Nephron (organoid): ENCODE data around the gene PIP4K2A.
"Not testable (repeated sequence)": the region's sequence is repeated elsewhere in the genome, so short reads cannot be mapped to it uniquely, and the experiment has no call there.

ENCODE experiments used
- H3K27ac Mint-ChIP-seq, 3 experiments: 2 replicates each; pipeline ENCODE4 v1.8.0; 2020; ENCODE audit warnings: mixed read lengths in 3 of 3, mild to moderate bottlenecking in 2 of 3, moderate library complexity in 1 of 3
- H3K27me3 Mint-ChIP-seq: 2 replicates; pipeline ENCODE4 v1.8.0; 2021; ENCODE audit warnings: low read depth, mild to moderate bottlenecking, moderate library complexity, mixed read lengths
- H3K36me3 Mint-ChIP-seq: 2 replicates; pipeline ENCODE4 v1.8.0; 2020; ENCODE audit warnings: low read depth, mixed read lengths
- H3K4me1 Mint-ChIP-seq: 2 replicates; pipeline ENCODE4 v1.8.0; 2020; ENCODE audit warnings: mixed read lengths
- H3K4me3 Mint-ChIP-seq, 3 experiments: 2 replicates each; pipeline ENCODE4 v1.8.0; 2020; ENCODE audit warnings: mild to moderate bottlenecking in 3 of 3, mixed read lengths in 3 of 3, moderate library complexity in 2 of 3
- H3K9me3 Mint-ChIP-seq: 2 replicates; pipeline ENCODE4 v1.8.0; 2020; ENCODE audit warnings: mixed read lengths
- TF ChIP-seq, protein P1 (sequence below), 3 experiments: fragments of 200-600 bp; sonication (generic); IDR thresholded peaks; one replicate each; pipeline ENCODE4 v1.5.0; 2021; ENCODE audit warnings: antibody characterized with exemption in 3 of 3; ENCODE audit not compliant: unreplicated experiment in 3 of 3

Gene PIP4K2A

DNA sequence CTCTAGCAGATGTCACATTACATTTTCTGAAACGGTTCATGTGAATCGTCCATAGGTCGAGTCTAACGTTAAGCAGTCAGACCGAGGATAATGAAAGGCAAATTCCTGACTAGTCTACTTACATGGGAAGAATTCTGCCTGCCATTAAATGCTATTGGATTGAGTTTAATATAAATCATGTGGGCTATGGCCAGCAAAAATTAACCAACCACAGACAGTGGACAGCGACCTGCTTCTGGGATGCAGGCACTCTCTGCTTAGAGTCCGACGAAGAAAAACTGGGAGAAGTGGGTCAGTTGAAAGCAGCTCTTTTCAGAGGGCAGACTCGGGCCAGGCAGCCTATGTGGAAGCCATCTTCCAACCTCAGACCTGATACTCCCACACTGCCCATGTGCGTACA, 16.6 kb downstream of the PIP4K2A start:
- Mint-ChIP-seq H3K9me3 (peaks cover 5% of the 10 kb centered on the region), H3K36me3 (peaks cover 4% of the 10 kb centered on the region), H3K4me3 (no peak overlapping the region), H3K4me1 (peaks cover 14% of the 10 kb centered on the region), H3K27ac (peak overlapping the region in 2 of 3 experiments; percentile 42 to 59), H3K27me3 (no peaks in the 10 kb centered on the region)
- TF ChIP-seq, protein P1, sequence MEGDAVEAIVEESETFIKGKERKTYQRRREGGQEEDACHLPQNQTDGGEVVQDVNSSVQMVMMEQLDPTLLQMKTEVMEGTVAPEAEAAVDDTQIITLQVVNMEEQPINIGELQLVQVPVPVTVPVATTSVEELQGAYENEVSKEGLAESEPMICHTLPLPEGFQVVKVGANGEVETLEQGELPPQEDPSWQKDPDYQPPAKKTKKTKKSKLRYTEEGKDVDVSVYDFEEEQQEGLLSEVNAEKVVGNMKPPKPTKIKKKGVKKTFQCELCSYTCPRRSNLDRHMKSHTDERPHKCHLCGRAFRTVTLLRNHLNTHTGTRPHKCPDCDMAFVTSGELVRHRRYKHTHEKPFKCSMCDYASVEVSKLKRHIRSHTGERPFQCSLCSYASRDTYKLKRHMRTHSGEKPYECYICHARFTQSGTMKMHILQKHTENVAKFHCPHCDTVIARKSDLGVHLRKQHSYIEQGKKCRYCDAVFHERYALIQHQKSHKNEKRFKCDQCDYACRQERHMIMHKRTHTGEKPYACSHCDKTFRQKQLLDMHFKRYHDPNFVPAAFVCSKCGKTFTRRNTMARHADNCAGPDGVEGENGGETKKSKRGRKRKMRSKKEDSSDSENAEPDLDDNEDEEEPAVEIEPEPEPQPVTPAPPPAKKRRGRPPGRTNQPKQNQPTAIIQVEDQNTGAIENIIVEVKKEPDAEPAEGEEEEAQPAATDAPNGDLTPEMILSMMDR (IDR thresholded peaks at IDR 0.05; ENCODE audit: unreplicated experiment in 3 of 3): no peak

DNA sequence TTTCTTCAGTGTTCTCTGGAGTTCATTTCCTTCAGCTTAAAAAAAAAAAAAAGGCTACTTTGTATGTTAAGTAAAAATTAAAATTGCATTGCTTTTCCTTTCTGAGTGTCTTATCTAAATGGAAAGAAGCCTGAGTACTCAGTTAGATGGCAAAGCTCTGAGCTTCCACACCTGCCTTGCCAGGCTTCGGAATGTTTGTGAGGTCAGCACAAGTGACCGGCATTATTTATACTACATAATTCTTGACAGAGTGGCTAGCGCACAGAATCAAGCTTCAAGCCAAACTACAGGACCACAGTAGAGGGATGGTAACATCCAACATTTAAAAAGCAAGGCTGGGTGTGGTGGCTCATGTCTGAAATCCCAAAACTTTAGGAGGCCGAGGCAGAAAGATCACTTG, 17.3 kb downstream of the PIP4K2A start:
- H3K27ac Mint-ChIP-seq: peak overlapping the region; percentile 42 to 59 (median 54)
- H3K4me3 Mint-ChIP-seq: peak overlapping the region in 1 of 3 experiments; percentile 35
- peaks cover 14% of the 10 kb centered on the region for H3K4me1 Mint-ChIP-seq
- H3K36me3 Mint-ChIP-seq: peaks cover 4% of the 10 kb centered on the region
- TF ChIP-seq, protein P1 (IDR thresholded peaks at IDR 0.05; ENCODE audit: unreplicated experiment in 3 of 3): no peak
- H3K27me3 Mint-ChIP-seq: no peaks in the 10 kb centered on the region
- peaks cover 5% of the 10 kb centered on the region for H3K9me3 Mint-ChIP-seq

DNA sequence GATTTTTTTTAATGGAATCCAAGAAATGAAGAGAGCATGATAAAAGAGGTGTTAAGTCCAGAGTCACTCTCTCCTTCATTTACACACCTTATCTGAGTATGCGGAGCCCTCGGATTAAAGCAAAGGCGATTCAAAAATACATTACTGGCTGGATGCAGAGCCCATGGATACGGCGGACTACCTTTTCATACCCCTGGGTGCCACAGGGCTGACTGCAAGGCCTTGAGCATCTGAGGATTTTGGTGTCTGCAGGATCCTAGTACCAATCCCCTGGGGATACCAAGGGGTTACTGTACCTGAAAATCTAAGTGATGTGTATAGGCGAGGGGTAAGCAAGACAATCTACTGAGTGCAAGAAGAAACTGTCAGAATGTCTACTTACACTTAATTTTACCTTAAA, 20.5 kb downstream of the PIP4K2A start:
- no peaks in the 10 kb centered on the region for H3K27me3 Mint-ChIP-seq
- H3K36me3 Mint-ChIP-seq: peaks cover 13% of the 10 kb centered on the region
- H3K9me3 Mint-ChIP-seq: peaks cover 5% of the 10 kb centered on the region
- H3K27ac Mint-ChIP-seq: no peak overlapping the region
- no peak overlapping the region for H3K4me3 Mint-ChIP-seq
- TF ChIP-seq, protein P1 (IDR thresholded peaks at IDR 0.05; ENCODE audit: unreplicated experiment in 3 of 3): no peak
- H3K4me1 Mint-ChIP-seq: peaks cover 8% of the 10 kb centered on the region

DNA sequence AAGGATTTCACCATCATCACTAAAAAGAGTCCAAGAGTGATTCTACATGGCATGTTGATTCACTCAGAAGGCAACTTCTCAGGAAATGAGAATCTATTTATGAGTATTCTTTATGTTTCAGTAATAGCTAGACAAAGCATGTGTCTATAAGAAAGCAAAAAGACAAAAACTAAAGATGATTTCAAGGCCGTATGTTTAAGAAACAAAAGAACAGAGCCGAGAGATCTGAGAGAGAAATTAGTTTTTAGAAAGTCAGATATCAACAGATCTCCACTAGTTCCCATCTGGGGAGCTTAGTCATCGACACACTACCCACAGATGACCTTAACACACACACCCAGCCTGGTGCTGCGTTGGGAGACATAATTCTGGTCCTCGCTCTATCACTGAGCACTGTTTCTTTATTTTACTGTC, 21.0 kb downstream of the PIP4K2A start:
- Mint-ChIP-seq H3K9me3 (peaks cover 5% of the 10 kb centered on the region), H3K27ac (no peak overlapping the region), H3K36me3 (peaks cover 13% of the 10 kb centered on the region), H3K4me3 (no peak overlapping the region), H3K27me3 (no peaks in the 10 kb centered on the region), H3K4me1 (peaks cover 7% of the 10 kb centered on the region)
- TF ChIP-seq, protein P1 (IDR thresholded peaks at IDR 0.05; ENCODE audit: unreplicated experiment in 3 of 3): no peak

DNA sequence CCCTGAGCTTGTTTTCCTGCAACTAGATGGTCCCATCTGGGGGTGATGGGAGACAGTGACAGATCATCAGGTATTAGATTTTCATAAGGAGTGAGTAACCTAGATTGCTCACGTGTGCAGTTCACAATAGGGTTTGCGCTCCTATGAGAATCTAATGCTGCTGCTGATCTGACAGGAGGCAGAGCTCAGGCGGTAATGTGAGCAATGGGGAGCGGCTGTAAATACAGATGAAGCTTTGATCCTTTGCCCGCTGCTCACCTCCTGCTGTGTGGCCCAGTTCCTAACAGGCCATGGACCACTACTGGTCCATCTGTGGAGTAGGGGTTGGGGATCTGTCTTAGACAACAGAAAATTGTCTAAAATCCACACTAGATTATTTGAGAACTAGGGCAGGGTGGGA, 22.3 kb downstream of the PIP4K2A start:
- not testable (repeated sequence) for H3K9me3 Mint-ChIP-seq, H3K27me3 Mint-ChIP-seq, H3K27ac Mint-ChIP-seq, H3K4me1 Mint-ChIP-seq, H3K4me3 Mint-ChIP-seq
- peaks cover 14% of the 10 kb centered on the region for H3K36me3 Mint-ChIP-seq

DNA sequence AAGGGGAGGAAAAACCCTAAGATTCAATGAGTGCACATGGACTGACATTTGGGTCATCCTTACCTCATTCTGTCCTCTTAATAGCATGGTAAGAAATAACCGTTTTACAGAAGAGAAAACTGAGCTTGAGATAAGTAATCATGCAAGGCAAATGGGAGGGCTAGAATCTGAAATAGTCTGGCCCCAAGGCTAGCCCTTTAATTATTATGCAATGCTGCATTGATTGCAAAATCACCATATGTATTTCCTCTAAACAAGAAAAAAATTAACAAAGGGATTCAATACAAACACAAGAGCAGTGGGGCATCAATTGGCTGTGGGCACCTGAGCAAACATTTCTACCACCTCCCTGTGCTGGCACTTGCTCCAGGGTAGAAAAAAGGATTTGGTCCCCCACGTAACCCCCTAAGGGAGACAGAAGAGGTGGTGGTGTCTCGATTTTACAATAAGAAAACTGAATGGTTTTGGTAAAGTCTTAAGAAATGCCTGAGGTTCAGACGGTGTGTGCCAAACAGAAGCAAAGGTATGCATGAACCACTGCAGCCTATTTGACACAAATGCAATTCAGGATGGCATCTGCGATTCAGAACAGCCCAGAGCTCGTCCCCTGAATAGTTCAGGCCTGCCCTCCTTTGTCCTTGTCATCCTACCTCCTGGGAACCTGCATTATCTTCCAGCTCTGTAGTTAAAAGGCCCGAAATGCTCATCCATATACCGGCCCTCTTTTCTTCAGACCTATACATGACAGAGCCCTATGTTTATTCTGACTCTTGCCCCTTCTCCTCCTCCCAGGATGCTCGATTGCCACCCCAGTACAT, 23.6 kb downstream of the PIP4K2A start:
- H3K27ac Mint-ChIP-seq: no peak overlapping the region
- TF ChIP-seq, protein P1 (IDR thresholded peaks at IDR 0.05; ENCODE audit: unreplicated experiment in 3 of 3): no peak
- no peaks in the 10 kb centered on the region for H3K27me3 Mint-ChIP-seq
- H3K4me3 Mint-ChIP-seq: no peak overlapping the region
- H3K36me3 Mint-ChIP-seq: peaks cover 19% of the 10 kb centered on the region
- no peaks in the 10 kb centered on the region for H3K4me1 Mint-ChIP-seq
- peaks cover 12% of the 10 kb centered on the region for H3K9me3 Mint-ChIP-seq
